Measurements from ENCODE around the gene NOVA2.
A peak's percentile ranks its signal among the peaks of the same experiment; 100 is the strongest.

- TF ChIP-seq YY1 (IDR thresholded peaks at IDR 0.05; ENCODE audit: extremely low read depth, insufficient replicate concordance, low read depth, low read length) (no peak), EGR1 (IDR thresholded peaks at IDR 0.05; ENCODE audit: low read depth) (no peak), POLR2A (IDR thresholded peaks at IDR 0.05; ENCODE audit: borderline replicate concordance, extremely low read depth, insufficient read depth, insufficient read length) (no peak), POLR2AphosphoS5 (IDR thresholded peaks at IDR 0.05; ENCODE audit: low read depth, low read length) (no peak), ZBTB33 (IDR thresholded peaks at IDR 0.05; ENCODE audit: extremely low read depth, insufficient replicate concordance, low read length) (no peak), RAD21 (IDR thresholded peaks at IDR 0.05; ENCODE audit: low read depth) (peak; percentile 59), EZH2 (IDR thresholded peaks at IDR 0.05) (no peak), ZNF274 (IDR thresholded peaks at IDR 0.05; ENCODE audit: low read depth, low read length) (no peak)
- TF ChIP-seq, protein P1, sequence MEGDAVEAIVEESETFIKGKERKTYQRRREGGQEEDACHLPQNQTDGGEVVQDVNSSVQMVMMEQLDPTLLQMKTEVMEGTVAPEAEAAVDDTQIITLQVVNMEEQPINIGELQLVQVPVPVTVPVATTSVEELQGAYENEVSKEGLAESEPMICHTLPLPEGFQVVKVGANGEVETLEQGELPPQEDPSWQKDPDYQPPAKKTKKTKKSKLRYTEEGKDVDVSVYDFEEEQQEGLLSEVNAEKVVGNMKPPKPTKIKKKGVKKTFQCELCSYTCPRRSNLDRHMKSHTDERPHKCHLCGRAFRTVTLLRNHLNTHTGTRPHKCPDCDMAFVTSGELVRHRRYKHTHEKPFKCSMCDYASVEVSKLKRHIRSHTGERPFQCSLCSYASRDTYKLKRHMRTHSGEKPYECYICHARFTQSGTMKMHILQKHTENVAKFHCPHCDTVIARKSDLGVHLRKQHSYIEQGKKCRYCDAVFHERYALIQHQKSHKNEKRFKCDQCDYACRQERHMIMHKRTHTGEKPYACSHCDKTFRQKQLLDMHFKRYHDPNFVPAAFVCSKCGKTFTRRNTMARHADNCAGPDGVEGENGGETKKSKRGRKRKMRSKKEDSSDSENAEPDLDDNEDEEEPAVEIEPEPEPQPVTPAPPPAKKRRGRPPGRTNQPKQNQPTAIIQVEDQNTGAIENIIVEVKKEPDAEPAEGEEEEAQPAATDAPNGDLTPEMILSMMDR (IDR thresholded peaks at IDR 0.05 in 2 of 3, conservative IDR thresholded peaks at IDR 0.05 in 1 of 3; ENCODE audit: borderline replicate concordance in 1 of 3, insufficient read depth in 1 of 3, low read depth in 2 of 3, low read length in 2 of 3) = peak; percentile 52 to 79 (median 64)
- TF ChIP-seq, protein P2, sequence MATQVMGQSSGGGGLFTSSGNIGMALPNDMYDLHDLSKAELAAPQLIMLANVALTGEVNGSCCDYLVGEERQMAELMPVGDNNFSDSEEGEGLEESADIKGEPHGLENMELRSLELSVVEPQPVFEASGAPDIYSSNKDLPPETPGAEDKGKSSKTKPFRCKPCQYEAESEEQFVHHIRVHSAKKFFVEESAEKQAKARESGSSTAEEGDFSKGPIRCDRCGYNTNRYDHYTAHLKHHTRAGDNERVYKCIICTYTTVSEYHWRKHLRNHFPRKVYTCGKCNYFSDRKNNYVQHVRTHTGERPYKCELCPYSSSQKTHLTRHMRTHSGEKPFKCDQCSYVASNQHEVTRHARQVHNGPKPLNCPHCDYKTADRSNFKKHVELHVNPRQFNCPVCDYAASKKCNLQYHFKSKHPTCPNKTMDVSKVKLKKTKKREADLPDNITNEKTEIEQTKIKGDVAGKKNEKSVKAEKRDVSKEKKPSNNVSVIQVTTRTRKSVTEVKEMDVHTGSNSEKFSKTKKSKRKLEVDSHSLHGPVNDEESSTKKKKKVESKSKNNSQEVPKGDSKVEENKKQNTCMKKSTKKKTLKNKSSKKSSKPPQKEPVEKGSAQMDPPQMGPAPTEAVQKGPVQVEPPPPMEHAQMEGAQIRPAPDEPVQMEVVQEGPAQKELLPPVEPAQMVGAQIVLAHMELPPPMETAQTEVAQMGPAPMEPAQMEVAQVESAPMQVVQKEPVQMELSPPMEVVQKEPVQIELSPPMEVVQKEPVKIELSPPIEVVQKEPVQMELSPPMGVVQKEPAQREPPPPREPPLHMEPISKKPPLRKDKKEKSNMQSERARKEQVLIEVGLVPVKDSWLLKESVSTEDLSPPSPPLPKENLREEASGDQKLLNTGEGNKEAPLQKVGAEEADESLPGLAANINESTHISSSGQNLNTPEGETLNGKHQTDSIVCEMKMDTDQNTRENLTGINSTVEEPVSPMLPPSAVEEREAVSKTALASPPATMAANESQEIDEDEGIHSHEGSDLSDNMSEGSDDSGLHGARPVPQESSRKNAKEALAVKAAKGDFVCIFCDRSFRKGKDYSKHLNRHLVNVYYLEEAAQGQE (IDR thresholded peaks at IDR 0.05; ENCODE audit: low read depth) = no peak
Observed at GRCh38 chr19:46016426-46017094, 42.9 kb upstream of the NOVA2 start.
